ENCODE results near the gene RASA3. TPM values are rescaled to one million over a fixed set of nuclear protein-coding genes. Genes with fewer than 3 reads are reported as not detected.
"Not testable (repeated sequence)": the region's sequence is repeated elsewhere in the genome, so short reads cannot be mapped to it uniquely, and the experiment has no call there.

RASA3 gene, protein sequence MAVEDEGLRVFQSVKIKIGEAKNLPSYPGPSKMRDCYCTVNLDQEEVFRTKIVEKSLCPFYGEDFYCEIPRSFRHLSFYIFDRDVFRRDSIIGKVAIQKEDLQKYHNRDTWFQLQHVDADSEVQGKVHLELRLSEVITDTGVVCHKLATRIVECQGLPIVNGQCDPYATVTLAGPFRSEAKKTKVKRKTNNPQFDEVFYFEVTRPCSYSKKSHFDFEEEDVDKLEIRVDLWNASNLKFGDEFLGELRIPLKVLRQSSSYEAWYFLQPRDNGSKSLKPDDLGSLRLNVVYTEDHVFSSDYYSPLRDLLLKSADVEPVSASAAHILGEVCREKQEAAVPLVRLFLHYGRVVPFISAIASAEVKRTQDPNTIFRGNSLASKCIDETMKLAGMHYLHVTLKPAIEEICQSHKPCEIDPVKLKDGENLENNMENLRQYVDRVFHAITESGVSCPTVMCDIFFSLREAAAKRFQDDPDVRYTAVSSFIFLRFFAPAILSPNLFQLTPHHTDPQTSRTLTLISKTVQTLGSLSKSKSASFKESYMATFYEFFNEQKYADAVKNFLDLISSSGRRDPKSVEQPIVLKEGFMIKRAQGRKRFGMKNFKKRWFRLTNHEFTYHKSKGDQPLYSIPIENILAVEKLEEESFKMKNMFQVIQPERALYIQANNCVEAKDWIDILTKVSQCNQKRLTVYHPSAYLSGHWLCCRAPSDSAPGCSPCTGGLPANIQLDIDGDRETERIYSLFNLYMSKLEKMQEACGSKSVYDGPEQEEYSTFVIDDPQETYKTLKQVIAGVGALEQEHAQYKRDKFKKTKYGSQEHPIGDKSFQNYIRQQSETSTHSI
- 1.9 and 9.3 TPM in 2 replicates for total RNA-seq (ENCODE audit: low replicate concordance)
- long read RNA-seq, partial matches to known transcripts: 0 of 1 reads
- long read RNA-seq, other reads (novel, unspliced or antisense): 1 of 1 reads

DNA sequence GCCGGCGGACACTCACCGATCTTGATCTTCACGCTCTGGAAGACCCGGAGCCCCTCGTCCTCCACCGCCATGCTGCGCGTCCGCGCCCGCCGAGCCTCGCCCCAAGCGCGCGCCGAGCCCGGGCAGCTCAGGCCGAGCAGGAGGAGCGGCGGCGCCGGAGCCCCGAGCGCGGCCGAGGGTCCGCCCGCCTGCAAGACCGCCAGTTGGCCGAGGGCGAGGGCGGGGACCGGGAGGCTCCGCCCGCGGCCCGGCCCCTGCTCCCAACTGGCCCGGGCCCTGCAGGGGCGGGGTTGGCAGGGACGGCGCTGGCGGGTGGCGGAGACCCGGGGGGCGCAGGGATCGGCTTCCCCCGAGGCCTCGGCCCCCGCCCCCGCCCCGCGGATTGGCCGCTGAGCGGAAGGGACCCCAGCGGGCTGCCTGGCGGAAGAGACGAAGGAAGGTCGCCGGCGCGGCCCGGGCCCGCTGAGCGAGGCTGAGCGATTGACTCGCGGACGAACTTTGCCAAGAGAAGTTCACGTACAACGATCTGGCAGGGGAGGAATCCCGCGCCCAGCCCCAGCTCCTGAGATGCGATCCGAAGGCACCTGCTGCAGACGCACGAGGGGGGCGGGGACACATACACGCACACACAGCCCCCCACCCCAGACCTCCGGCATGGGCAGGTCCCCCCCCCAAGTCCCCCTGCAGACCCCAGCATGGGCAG is at the start of gene RASA3:
RASA3 (minus strand) TSS at position 205 of the 703 bp plus-strand sequence; CDS start at position 71, 134 bp downstream.
- Mint-ChIP-seq H3K4me1 (ENCODE audit: unreplicated experiment) (peaks cover 36% of the 10 kb centered on the region), H3K36me3 (no peaks in the 10 kb centered on the region), H3K27me3 (peaks cover 26% of the 10 kb centered on the region)

DNA sequence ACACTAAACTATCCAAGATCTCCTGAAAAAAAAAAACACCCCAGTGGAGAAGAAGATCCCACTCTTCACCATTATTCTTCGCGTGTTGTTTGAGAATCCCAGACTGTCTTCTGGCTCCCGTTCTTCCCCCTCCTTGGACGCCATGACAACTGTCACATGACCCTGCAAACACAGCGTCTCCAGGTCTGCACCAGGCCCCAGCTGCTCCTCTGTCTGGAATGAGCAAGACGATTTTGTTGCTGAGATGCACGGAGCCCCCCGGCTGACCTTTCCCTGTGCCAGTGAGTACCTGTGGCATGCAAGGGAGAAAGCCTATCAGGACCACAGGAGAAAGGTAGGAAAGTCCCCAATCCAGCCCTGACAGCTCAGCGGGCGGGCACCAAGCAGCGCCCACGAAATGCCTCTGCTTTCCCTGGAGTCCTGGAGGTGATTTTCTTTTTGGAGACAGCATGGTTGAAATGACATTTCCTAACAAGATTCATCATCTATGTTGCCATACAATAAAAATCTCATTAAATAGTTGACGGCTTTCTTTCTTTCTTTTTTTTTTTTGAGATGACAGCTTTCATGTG is 46.8 kb upstream of the RASA3 start, which contains the start of gene CFAP97D2:
CFAP97D2 (plus strand) TSS at position 171 of the 572 bp plus-strand sequence; CDS start at position 245, 74 bp downstream.
- Mint-ChIP-seq H3K4me3 (no peak within 1 kb of the TSS), H3K9me3 (no peaks in the 10 kb centered on the region), H3K4me1 (ENCODE audit: unreplicated experiment) (no peaks in the 10 kb centered on the region), H3K27me3 (peaks cover 6% of the 10 kb centered on the region), H3K27ac (no peak within 1 kb of the TSS), H3K36me3 (no peaks in the 10 kb centered on the region)
- DNase-seq (ENCODE audit: extremely low spot score, unreplicated experiment): no peak
- TF ChIP-seq, protein P1, sequence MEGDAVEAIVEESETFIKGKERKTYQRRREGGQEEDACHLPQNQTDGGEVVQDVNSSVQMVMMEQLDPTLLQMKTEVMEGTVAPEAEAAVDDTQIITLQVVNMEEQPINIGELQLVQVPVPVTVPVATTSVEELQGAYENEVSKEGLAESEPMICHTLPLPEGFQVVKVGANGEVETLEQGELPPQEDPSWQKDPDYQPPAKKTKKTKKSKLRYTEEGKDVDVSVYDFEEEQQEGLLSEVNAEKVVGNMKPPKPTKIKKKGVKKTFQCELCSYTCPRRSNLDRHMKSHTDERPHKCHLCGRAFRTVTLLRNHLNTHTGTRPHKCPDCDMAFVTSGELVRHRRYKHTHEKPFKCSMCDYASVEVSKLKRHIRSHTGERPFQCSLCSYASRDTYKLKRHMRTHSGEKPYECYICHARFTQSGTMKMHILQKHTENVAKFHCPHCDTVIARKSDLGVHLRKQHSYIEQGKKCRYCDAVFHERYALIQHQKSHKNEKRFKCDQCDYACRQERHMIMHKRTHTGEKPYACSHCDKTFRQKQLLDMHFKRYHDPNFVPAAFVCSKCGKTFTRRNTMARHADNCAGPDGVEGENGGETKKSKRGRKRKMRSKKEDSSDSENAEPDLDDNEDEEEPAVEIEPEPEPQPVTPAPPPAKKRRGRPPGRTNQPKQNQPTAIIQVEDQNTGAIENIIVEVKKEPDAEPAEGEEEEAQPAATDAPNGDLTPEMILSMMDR (conservative IDR thresholded peaks at IDR 0.05): no peak

More for the DNA sequence above, at the start of gene RASA3:
- DNase-seq (ENCODE audit: extremely low spot score, unreplicated experiment): peak; percentile 82
- TF ChIP-seq, protein P1 (conservative IDR thresholded peaks at IDR 0.05): no peak
- peak within 1 kb of the TSS; percentile 94 for H3K4me3 Mint-ChIP-seq
- H3K9me3 Mint-ChIP-seq: no peaks in the 10 kb centered on the region
- H3K27ac Mint-ChIP-seq: peak within 1 kb of the TSS; percentile 55

DNA sequence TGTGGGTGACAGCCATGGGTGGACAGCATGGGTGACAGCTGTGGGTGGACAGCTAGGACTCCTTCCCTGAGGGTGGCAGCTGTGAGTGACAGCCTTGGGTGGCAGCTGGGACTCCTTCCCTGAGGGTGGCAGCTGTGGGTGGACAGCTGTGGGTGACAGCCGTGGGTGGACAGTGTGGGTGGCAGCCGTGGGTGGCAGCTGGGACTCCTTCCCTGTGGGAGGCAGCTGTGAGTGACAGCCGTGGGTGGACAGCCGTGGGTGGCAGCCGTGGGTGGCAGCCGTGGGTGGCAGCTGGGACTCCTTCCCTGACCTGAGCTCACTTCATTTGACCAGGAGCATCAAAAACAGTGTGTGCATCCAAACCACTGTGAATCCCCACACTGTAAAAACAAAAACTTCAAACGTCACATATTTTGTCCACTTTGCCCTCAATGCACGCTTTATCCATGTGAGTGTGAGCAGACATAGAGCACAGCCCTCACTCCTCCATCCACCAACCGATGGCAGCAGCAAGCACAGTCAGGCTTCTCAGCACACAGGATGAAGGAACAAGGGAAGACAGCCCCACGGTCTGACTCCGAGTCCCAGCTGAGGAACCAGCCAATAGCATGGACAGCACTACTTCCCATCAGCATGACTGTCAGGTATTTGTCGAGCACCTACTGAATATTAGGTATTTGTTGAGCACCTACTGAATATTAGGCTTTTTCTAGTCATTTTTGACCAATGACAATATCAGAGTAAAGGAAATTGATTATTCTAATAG is 45.0 kb upstream of the RASA3 start:
- no peak overlapping the region for H3K27ac Mint-ChIP-seq
- H3K36me3 Mint-ChIP-seq: no peaks in the 10 kb centered on the region
- no peak overlapping the region for H3K4me3 Mint-ChIP-seq
- peaks cover 2% of the 10 kb centered on the region for H3K27me3 Mint-ChIP-seq
- TF ChIP-seq, protein P1 (conservative IDR thresholded peaks at IDR 0.05): no peak
- H3K4me1 Mint-ChIP-seq (ENCODE audit: unreplicated experiment): no peaks in the 10 kb centered on the region
- no peaks in the 10 kb centered on the region for H3K9me3 Mint-ChIP-seq
- no peak for DNase-seq (ENCODE audit: extremely low spot score, unreplicated experiment)

DNA sequence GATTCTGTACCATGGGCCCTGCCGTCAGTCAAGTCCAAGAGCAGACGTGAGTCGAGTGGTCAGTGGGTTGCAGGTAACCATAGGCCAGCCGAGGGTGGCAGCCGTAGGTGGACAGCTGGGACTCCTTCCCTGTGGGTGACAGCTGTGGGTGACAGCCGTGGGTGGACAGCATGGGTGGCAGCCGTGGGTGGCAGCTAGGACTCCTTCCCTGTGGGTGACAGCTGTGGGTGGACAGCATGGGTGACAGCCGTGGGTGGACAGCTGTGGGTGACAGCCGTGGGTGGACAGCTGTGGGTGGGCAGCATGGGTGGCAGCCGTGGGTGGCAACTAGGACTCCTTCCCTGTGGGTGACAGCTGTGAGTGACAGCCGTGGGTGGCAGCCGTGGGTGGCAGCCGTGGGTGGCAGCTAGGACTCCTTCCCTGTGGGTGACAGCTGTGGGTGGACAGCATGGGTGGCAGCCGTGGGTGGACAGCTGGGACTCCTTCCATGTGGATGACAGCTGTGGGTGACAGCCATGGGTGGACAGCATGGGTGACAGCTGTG is 44.0 kb upstream of the RASA3 start:
- not testable (repeated sequence) for H3K9me3 Mint-ChIP-seq; DNase-seq (ENCODE audit: extremely low spot score, unreplicated experiment); H3K36me3 Mint-ChIP-seq; H3K27ac Mint-ChIP-seq; H3K27me3 Mint-ChIP-seq; H3K4me3 Mint-ChIP-seq; H3K4me1 Mint-ChIP-seq (ENCODE audit: unreplicated experiment)

DNA sequence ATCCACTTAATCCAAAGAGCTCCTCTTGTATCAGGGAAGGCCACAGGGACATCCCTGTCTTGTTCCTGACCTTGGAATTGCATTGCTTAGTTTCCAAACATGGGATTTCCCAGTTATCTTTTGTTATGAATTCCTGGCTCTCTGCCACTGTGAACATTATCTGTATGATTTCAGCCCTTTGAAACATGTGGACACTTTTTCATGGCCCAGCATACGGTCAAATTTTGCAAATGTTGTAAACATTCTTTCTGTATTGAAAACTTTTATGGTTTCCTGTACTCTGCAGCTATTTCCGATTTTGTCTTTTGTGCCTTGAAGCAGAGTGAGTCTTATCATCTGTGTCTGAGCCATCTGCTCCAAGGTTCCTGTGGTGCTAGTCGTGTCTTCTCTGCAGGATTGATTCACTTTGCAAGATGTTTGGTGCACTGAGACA is 42.1 kb upstream of the RASA3 start:
- DNase-seq (ENCODE audit: extremely low spot score, unreplicated experiment): no peak
- Mint-ChIP-seq H3K27me3 (no peaks in the 10 kb centered on the region), H3K9me3 (no peaks in the 10 kb centered on the region), H3K4me3 (no peak overlapping the region), H3K4me1 (ENCODE audit: unreplicated experiment) (no peaks in the 10 kb centered on the region), H3K27ac (no peak overlapping the region), H3K36me3 (no peaks in the 10 kb centered on the region)
- TF ChIP-seq, protein P1 (conservative IDR thresholded peaks at IDR 0.05): no peak
